Upper lobe of right lung (tissue), 1 donor: ENCODE results near the gene SNRPB. TPM values are rescaled to one million over a fixed set of nuclear protein-coding genes. Genes with fewer than 3 reads are reported as not detected.

Experiments used
- ATAC-seq: fragments of 200-7000 bp; cut with Tn5 transposase; one replicate; pipeline ENCODE4 v1.9.1; 2020; ENCODE audit warnings: mild to moderate bottlenecking, moderate library complexity
- DNase-seq: peaks from one replicate; pipeline ENCODE4 v3.0.0-alpha.2; 2020
- H3K27ac ChIP-seq: fragments of 200-600 bp; one replicate; pipeline ENCODE4 v1.8.0; 2022
- H3K27me3 ChIP-seq: fragments of 200-600 bp; one replicate; pipeline ENCODE4 v1.8.0; 2022; ENCODE audit warnings: mild to moderate bottlenecking
- H3K36me3 ChIP-seq: fragments of 200-600 bp; one replicate; pipeline ENCODE4 v1.8.0; 2022
- H3K4me1 ChIP-seq: fragments of 200-600 bp; one replicate; pipeline ENCODE4 v1.8.0; 2022
- H3K4me3 ChIP-seq: fragments of 200-600 bp; one replicate; pipeline ENCODE4 v1.8.0; 2022; ENCODE audit warnings: mild to moderate bottlenecking
- H3K9me3 ChIP-seq: fragments of 200-600 bp; one replicate; pipeline ENCODE4 v1.8.0; 2022
- CTCF ChIP-seq: fragments of 200-600 bp; IDR thresholded peaks from one replicate; pipeline ENCODE4 v1.8.0; 2022; ENCODE audit warnings: antibody characterized with exemption
- intact Hi-C: fragments of 100-400 bp; cut with DNase I; formaldehyde crosslinking; loops from one replicate; pipeline ENCODE4 v1.11.0; 2022
- total RNA-seq: library from RNA; stranded (reverse); fragmentation: NEBNext Ultra II Directional; extraction: Animal tissue kit (Norgen Biotek cat#: 25700); gene quantifications from one replicate; pipeline ENCODE4 v1.2.1, GENCODE V29; 2021
- donor health status: DM: no; HTN: yes; CAD: no; lungs with severe emphysema.

Gene SNRPB
- total RNA-seq, 1 donor from 2014 or later = 83.7 TPM

- no peak for TF ChIP-seq CTCF
- Histone ChIP-seq H3K4me3 (peak overlapping the region; percentile 80), H3K9me3 (no peaks in the 10 kb centered on the region), H3K27me3 (no peaks in the 10 kb centered on the region), H3K27ac (no peak overlapping the region), H3K36me3 (peaks cover 47% of the 10 kb centered on the region), H3K4me1 (peaks cover 10% of the 10 kb centered on the region)
- no peak for ATAC-seq
- intact Hi-C loops = no loop called here
- DNase-seq = no peak
Observed at GRCh38 chr20:2468581-2469407, 1.8 kb downstream of the SNRPB start.

GRCh38 chr20:2467412-2467811 is 3.2 kb downstream of the SNRPB start:
- intact Hi-C loops = no loop called here
- no peak for ATAC-seq

GRCh38 chr20:2465100-2465499 is 5.5 kb downstream of the SNRPB start:
- no peak overlapping the region for H3K4me3 ChIP-seq
- no peaks in the 10 kb centered on the region for H3K27me3 ChIP-seq
- no peak overlapping the region for H3K27ac ChIP-seq
- TF ChIP-seq CTCF = no peak
- intact Hi-C loops = no loop called here
- peaks cover 84% of the 10 kb centered on the region for H3K36me3 ChIP-seq
- H3K4me1 ChIP-seq = peaks cover 10% of the 10 kb centered on the region
- no peak for ATAC-seq
- no peaks in the 10 kb centered on the region for H3K9me3 ChIP-seq
- no peak for DNase-seq

More at GRCh38 chr20:2467412-2467811, 3.2 kb downstream of the SNRPB start:
- Histone ChIP-seq H3K36me3 (peaks cover 61% of the 10 kb centered on the region), H3K9me3 (no peaks in the 10 kb centered on the region), H3K27ac (no peak overlapping the region), H3K4me1 (peaks cover 10% of the 10 kb centered on the region), H3K27me3 (no peaks in the 10 kb centered on the region), H3K4me3 (no peak overlapping the region)
- TF ChIP-seq CTCF = no peak
- no peak for DNase-seq

- no peak overlapping the region for H3K27ac ChIP-seq
Observed at GRCh38 chr20:2463616-2464365, 6.8 kb downstream of the SNRPB start.

GRCh38 chr20:2462484-2462883 is 8.1 kb downstream of the SNRPB start:
- H3K36me3 ChIP-seq = peaks cover 80% of the 10 kb centered on the region
- ATAC-seq (no peak), DNase-seq (no peak)
- no peak overlapping the region for H3K27ac ChIP-seq
- TF ChIP-seq CTCF = no peak
- H3K4me1 ChIP-seq = no peaks in the 10 kb centered on the region
- intact Hi-C loops = no loop called here
- no peak overlapping the region for H3K4me3 ChIP-seq
- no peaks in the 10 kb centered on the region for H3K27me3 ChIP-seq
- H3K9me3 ChIP-seq = no peaks in the 10 kb centered on the region

More at GRCh38 chr20:2463616-2464365, 6.8 kb downstream of the SNRPB start:
- no peaks in the 10 kb centered on the region for H3K27me3 ChIP-seq
- intact Hi-C loops = no loop called here
- no peak for ATAC-seq
- H3K4me1 ChIP-seq = peaks cover 4% of the 10 kb centered on the region
- H3K9me3 ChIP-seq = no peaks in the 10 kb centered on the region
- H3K36me3 ChIP-seq = peaks cover 90% of the 10 kb centered on the region
- DNase-seq = no peak
- no peak for TF ChIP-seq CTCF
- H3K4me3 ChIP-seq = no peak overlapping the region
